ENCODE results near the gene PILRB. TPM values are rescaled to one million over a fixed set of nuclear protein-coding genes. Genes with fewer than 3 reads are reported as not detected.
"Not testable (repeated sequence)": the region's sequence is repeated elsewhere in the genome, so short reads cannot be mapped to it uniquely, and the experiment has no call there.

PILRB gene
- total RNA-seq, 1 donor from 2014 or later, result 67.2 TPM

GRCh38 chr7:100342765-100343164 is 15.2 kb upstream of the PILRB start:
- DNase-seq (ENCODE audit: low spot score in 2 of 2), result no peak
- Histone ChIP-seq H3K4me3 (no peak overlapping the region), H3K4me1 (peaks cover 0 to 2% of the 10 kb centered on the region in 2 donors), H3K36me3 (peaks cover 26 to 31% of the 10 kb centered on the region in 2 donors), H3K27me3 (no peaks in the 10 kb centered on the region), H3K9me3 (no peaks in the 10 kb centered on the region), H3K27ac (no peak overlapping the region)
- intact Hi-C loops (cut with DNase I), result no loop called here
- no peak for TF ChIP-seq CTCF (IDR thresholded peaks at IDR 0.05)

GRCh38 chr7:100344124-100344559 is 13.8 kb upstream of the PILRB start:
- intact Hi-C loops (cut with DNase I); H3K27ac ChIP-seq; DNase-seq (ENCODE audit: low spot score in 2 of 2); H3K4me1 ChIP-seq; H3K4me3 ChIP-seq; H3K9me3 ChIP-seq; H3K27me3 ChIP-seq: not testable (repeated sequence)
- peaks cover 36 to 45% of the 10 kb centered on the region in 2 donors for H3K36me3 ChIP-seq

GRCh38 chr7:100344560-100345287 is 13.2 kb upstream of the PILRB start:
- peak in 2 of 3 experiments; percentile 5 to 20 for TF ChIP-seq CTCF (IDR thresholded peaks at IDR 0.05)
- DNase-seq (ENCODE audit: low spot score in 2 of 2); H3K4me1 ChIP-seq; H3K9me3 ChIP-seq; H3K4me3 ChIP-seq; H3K27me3 ChIP-seq; H3K27ac ChIP-seq; intact Hi-C loops (cut with DNase I): not testable (repeated sequence)
- peaks cover 42 to 51% of the 10 kb centered on the region in 2 donors for H3K36me3 ChIP-seq

GRCh38 chr7:100345288-100345672 is 12.6 kb upstream of the PILRB start:
- peak in 1 of 2 donors; percentile 86 for DNase-seq (ENCODE audit: low spot score in 2 of 2)
- H3K4me3 ChIP-seq; intact Hi-C loops (cut with DNase I); H3K27me3 ChIP-seq; H3K4me1 ChIP-seq; H3K9me3 ChIP-seq; H3K27ac ChIP-seq: not testable (repeated sequence)
- H3K36me3 ChIP-seq, result peaks cover 48 to 57% of the 10 kb centered on the region in 2 donors
- peak in 2 of 3 experiments; percentile 43 to 49 for TF ChIP-seq CTCF (IDR thresholded peaks at IDR 0.05)

GRCh38 chr7:100346921-100347320 is 11.0 kb upstream of the PILRB start:
- Histone ChIP-seq H3K36me3 (peaks cover 61 to 63% of the 10 kb centered on the region in 2 donors), H3K9me3 (no peaks in the 10 kb centered on the region), H3K27ac (no peak overlapping the region), H3K4me1 (peaks cover 0 to 2% of the 10 kb centered on the region in 2 donors), H3K27me3 (no peaks in the 10 kb centered on the region), H3K4me3 (no peak overlapping the region)
- no peak for TF ChIP-seq CTCF (IDR thresholded peaks at IDR 0.05)
- no peak for DNase-seq (ENCODE audit: low spot score in 2 of 2)
- intact Hi-C loops (cut with DNase I), result no loop called here

GRCh38 chr7:100348805-100349204 is 9.1 kb upstream of the PILRB start:
- H3K4me3 ChIP-seq, result no peak overlapping the region
- no peak overlapping the region for H3K27ac ChIP-seq
- H3K27me3 ChIP-seq, result no peaks in the 10 kb centered on the region
- H3K9me3 ChIP-seq, result no peaks in the 10 kb centered on the region
- intact Hi-C loops (cut with DNase I), result no loop called here
- peaks cover 0 to 2% of the 10 kb centered on the region in 2 donors for H3K4me1 ChIP-seq
- no peak for TF ChIP-seq CTCF (IDR thresholded peaks at IDR 0.05)
- H3K36me3 ChIP-seq, result peaks cover 73 to 77% of the 10 kb centered on the region in 2 donors
- no peak for DNase-seq (ENCODE audit: low spot score in 2 of 2)
